Suprapubic skin (tissue), 4 donors: Measurements from ENCODE around the gene NUDT13. TPM values are rescaled to one million over a fixed set of nuclear protein-coding genes. Genes with fewer than 3 reads are reported as not detected.

Source experiments
- DNase-seq, 2 donors: peaks; one replicate each; pipeline ENCODE4 v3.0.0-alpha.2; 2019; ENCODE audit warnings: low spot score in 2 of 2
- H3K27ac ChIP-seq: fragments of 200-600 bp; sonication (generic); one replicate; pipeline ENCODE4 v1.5.1; 2019
- H3K27me3 ChIP-seq: fragments of 200-600 bp; sonication (generic); one replicate; pipeline ENCODE4 v1.5.1; 2019
- H3K36me3 ChIP-seq: fragments of 200-600 bp; sonication (generic); one replicate; pipeline ENCODE4 v1.5.1; 2019
- H3K4me1 ChIP-seq: fragments of 200-600 bp; sonication (generic); one replicate; pipeline ENCODE4 v1.5.1; 2019
- H3K4me3 ChIP-seq: fragments of 200-600 bp; sonication (generic); one replicate; pipeline ENCODE4 v1.5.1; 2019; ENCODE audit warnings: mild to moderate bottlenecking
- H3K9me3 ChIP-seq: fragments of 200-600 bp; sonication (generic); one replicate; pipeline ENCODE4 v1.5.1; 2019
- EP300 ChIP-seq: sonication (generic); formaldehyde crosslinking; IDR thresholded peaks from one replicate; pipeline ENCODE4 v1.6.1; 2017; ENCODE audit warnings: antibody characterized with exemption
- POLR2A ChIP-seq, 2 donors: fragments of 450-650 bp; IDR thresholded peaks; one replicate each; pipeline ENCODE4 v1.6.1; 2017; ENCODE audit warnings: antibody characterized with exemption in 2 of 2, mild to moderate bottlenecking in 2 of 2, moderate library complexity in 2 of 2
- POLR2AphosphoS5 ChIP-seq, 3 donors: sonication (generic); formaldehyde crosslinking; IDR thresholded peaks; one replicate each; pipeline ENCODE4 v1.6.1; 2017; ENCODE audit warnings: antibody characterized with exemption in 3 of 3
- WGBS: methylation state at CpG from one replicate; pipeline ENCODE4 v1.1.5; 2018; 5-methylcytosine and 5-hydroxymethylcytosine counted together
- total RNA-seq, 4 donors: library from RNA; depleted of rRNA; stranded (reverse); fragments of >200 nt; gene quantifications; one replicate each; pipeline ENCODE4 v1.1.0, GENCODE V29; 2016
- TF ChIP-seq, protein P1 (sequence below), 2 donors: fragments of 200-600 bp in 1 of 2; fragments of 450-650 bp in 1 of 2; sonication (generic) in 1 of 2; IDR thresholded peaks; one replicate each; pipeline ENCODE4 v1.5.1; 2016 to 2019; ENCODE audit warnings: antibody characterized with exemption in 2 of 2, mild to moderate bottlenecking in 1 of 2, moderate library complexity in 1 of 2

NUDT13 gene
- total RNA-seq, 4 donors from 2014 or later = 0.86 to 4.2 (median 1.5) TPM

DNA sequence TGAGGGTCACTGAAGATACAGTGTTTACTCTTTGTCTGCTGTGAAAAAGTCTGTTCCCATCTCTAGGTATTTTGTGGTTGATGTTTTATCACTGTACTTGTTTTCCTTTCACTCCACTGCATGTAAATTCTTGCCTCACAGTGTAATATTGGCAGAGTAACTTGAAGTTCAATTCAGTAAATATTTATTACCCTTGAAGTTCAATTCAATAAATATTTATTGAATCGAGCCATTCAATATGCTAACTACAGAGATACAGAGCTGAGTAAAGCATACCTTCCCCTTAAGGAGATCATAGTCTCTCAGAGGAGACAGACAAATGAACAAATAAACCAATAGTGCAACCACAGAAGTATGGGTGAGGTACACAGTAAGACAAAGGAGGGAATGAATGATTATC lies 9.2 kb downstream of the NUDT13 start:
- TF ChIP-seq EP300 (no peak), POLR2AphosphoS5 (IDR thresholded peaks at IDR 0.05) (no peak), POLR2A (IDR thresholded peaks at IDR 0.05) (no peak)
- TF ChIP-seq, protein P1, sequence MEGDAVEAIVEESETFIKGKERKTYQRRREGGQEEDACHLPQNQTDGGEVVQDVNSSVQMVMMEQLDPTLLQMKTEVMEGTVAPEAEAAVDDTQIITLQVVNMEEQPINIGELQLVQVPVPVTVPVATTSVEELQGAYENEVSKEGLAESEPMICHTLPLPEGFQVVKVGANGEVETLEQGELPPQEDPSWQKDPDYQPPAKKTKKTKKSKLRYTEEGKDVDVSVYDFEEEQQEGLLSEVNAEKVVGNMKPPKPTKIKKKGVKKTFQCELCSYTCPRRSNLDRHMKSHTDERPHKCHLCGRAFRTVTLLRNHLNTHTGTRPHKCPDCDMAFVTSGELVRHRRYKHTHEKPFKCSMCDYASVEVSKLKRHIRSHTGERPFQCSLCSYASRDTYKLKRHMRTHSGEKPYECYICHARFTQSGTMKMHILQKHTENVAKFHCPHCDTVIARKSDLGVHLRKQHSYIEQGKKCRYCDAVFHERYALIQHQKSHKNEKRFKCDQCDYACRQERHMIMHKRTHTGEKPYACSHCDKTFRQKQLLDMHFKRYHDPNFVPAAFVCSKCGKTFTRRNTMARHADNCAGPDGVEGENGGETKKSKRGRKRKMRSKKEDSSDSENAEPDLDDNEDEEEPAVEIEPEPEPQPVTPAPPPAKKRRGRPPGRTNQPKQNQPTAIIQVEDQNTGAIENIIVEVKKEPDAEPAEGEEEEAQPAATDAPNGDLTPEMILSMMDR (IDR thresholded peaks at IDR 0.05) = no peak

DNA sequence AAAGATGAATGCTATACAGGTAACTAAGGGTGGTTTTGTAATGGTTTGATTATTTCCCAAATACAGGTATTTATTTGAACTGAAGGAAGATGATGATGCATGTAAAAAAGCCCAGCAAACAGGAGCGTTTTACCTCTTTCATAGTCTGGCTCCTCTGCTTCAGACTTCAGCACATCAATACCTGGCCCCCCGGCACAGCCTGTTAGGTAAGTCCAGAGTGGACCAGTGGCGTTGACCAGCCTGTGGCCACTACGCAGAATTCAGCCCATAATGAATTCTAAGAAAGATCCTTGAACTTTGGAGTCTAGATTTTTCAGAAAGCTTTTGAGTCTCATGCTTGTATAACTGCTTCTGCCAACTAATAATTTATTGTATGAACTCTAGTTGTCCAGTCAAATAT lies 9.7 kb downstream of the NUDT13 start:
- Histone ChIP-seq H3K9me3 (no peaks in the 10 kb centered on the region), H3K27ac (no peak overlapping the region), H3K4me1 (peaks cover 9% of the 10 kb centered on the region), H3K27me3 (no peaks in the 10 kb centered on the region), H3K4me3 (no peak overlapping the region), H3K36me3 (peaks cover 12% of the 10 kb centered on the region)
- TF ChIP-seq POLR2A (IDR thresholded peaks at IDR 0.05) (no peak), EP300 (no peak), POLR2AphosphoS5 (IDR thresholded peaks at IDR 0.05) (no peak)
- TF ChIP-seq, protein P1 (IDR thresholded peaks at IDR 0.05) = no peak
- DNase-seq = no peak
- whole genome bisulfite sequencing = 89% methylated on average over 4 of the region's 4 CpGs

More for the DNA sequence above, 9.2 kb downstream of the NUDT13 start:
- no peak for DNase-seq
- no peaks in the 10 kb centered on the region for H3K9me3 ChIP-seq
- WGBS = 77% methylated on average over 1 of the region's 1 CpG
- no peak overlapping the region for H3K27ac ChIP-seq
- no peak overlapping the region for H3K4me3 ChIP-seq
- no peaks in the 10 kb centered on the region for H3K27me3 ChIP-seq
- H3K36me3 ChIP-seq = peaks cover 11% of the 10 kb centered on the region
- peaks cover 9% of the 10 kb centered on the region for H3K4me1 ChIP-seq

DNA sequence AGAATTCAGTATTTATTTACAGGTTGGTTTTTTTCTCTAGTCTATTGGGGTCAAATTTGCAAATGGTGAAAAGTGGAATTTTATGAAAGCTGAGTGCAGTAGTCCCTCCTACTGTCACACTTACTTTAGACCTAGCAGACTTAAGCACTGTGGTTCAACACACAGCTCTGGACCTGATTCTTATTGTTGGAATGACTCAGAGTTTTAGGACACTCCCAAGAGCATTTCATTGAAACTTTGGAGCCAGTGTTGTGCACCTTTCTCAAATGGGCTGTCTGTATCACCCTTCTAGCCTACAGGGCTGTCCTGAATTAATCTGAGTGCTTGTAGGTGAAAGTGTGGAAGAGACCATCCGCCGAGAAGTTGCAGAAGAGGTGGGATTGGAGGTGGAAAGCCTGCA lies 16.1 kb downstream of the NUDT13 start:
- 94% methylated on average over 2 of the region's 2 CpGs for WGBS
- peaks cover 55% of the 10 kb centered on the region for H3K36me3 ChIP-seq
- TF ChIP-seq, protein P1 (IDR thresholded peaks at IDR 0.05) = no peak
- TF ChIP-seq EP300 (no peak), POLR2AphosphoS5 (IDR thresholded peaks at IDR 0.05) (no peak), POLR2A (IDR thresholded peaks at IDR 0.05) (no peak)
- no peak for DNase-seq
- H3K27ac ChIP-seq = no peak overlapping the region
- no peaks in the 10 kb centered on the region for H3K27me3 ChIP-seq
- H3K4me1 ChIP-seq = peaks cover under 1% of the 10 kb centered on the region
- no peaks in the 10 kb centered on the region for H3K9me3 ChIP-seq
- no peak overlapping the region for H3K4me3 ChIP-seq

DNA sequence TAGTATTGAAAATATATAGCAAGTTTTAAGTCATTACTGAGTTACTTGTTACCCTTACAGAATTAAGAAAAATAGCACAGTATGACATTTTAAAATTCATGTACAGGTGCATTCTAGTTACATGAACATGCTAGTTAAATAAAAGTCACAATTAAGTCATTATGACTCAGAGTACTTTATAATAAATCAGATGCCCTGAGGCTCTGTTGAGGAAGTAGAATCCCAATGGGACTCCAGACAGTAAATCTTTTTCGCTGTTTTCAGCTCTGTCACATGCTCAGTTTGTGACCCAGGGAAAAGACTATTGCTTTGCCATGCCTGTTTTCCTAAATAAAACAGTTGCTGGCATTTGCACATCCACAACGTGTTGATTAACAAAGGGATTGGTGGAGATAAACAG lies 21.0 kb downstream of the NUDT13 start:
- WGBS = 19% methylated on average over 2 of the region's 2 CpGs
- no peak for DNase-seq
- Histone ChIP-seq H3K27me3 (no peaks in the 10 kb centered on the region), H3K36me3 (peaks cover 74% of the 10 kb centered on the region), H3K4me1 (peaks cover 10% of the 10 kb centered on the region), H3K9me3 (no peaks in the 10 kb centered on the region), H3K27ac (no peak overlapping the region), H3K4me3 (no peak overlapping the region)
- no peak for TF ChIP-seq POLR2AphosphoS5 (IDR thresholded peaks at IDR 0.05)
- TF ChIP-seq, protein P1 (IDR thresholded peaks at IDR 0.05) = no peak
- no peak for TF ChIP-seq EP300
- no peak for TF ChIP-seq POLR2A (IDR thresholded peaks at IDR 0.05)

DNA sequence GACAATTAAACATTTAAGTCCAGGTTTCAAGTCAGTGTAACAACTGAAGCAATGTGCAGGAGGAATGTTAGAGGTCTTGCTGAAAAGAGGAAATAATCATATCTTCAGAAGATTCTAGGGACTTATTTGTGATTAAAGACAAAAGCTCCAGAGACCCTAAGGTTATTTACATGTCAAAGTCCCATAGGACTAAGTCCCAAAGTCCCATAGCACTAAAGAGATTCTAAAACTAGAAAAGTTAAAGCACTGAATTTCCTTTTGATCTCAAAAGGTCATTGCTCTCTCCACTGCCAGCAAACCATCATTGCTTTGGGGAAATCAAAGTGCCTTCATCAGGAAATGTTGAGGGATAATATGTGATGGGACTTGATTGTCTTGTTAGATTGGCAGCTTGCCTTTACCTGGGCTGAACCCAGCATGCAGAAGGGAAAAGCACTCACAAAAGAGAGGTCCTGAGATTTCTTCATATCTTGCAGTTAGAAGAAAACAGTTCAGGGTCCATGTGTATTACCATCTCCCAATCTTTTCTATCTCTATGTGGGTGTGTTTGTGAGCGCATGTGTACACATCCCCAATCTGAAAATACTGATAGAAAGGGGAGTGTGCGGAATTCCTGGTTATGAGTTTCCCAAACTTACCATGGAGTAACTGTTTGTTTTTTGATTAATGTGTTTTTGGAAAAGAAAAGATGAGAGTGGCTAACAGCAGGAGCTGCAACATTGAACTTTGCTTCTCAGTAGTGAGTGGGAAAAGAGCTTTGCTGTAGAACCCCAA lies 21.8 kb downstream of the NUDT13 start:
- DNase-seq = no peak
- Histone ChIP-seq H3K27ac (no peak overlapping the region), H3K36me3 (peaks cover 75% of the 10 kb centered on the region), H3K4me1 (peaks cover 10% of the 10 kb centered on the region), H3K9me3 (no peaks in the 10 kb centered on the region), H3K4me3 (no peak overlapping the region), H3K27me3 (no peaks in the 10 kb centered on the region)
- WGBS = 98% methylated on average over 2 of the region's 2 CpGs
- TF ChIP-seq POLR2A (IDR thresholded peaks at IDR 0.05) (no peak), EP300 (no peak), POLR2AphosphoS5 (IDR thresholded peaks at IDR 0.05) (no peak)
- TF ChIP-seq, protein P1 (IDR thresholded peaks at IDR 0.05) = no peak
